GM18520 (cell line): ENCODE measurements around the gene DRC1.

ENCODE experiments used
- ATAC-seq: cut with Tn5 transposase; IDR thresholded peaks from one replicate; pipeline ENCODE4 v1.9.1; 2021; ENCODE audit not compliant: unreplicated experiment

Gene DRC1

GRCh38 chr2:26489213-26489850 is 87.6 kb downstream of the DRC1 start:
- ATAC-seq = no peak

DNA sequence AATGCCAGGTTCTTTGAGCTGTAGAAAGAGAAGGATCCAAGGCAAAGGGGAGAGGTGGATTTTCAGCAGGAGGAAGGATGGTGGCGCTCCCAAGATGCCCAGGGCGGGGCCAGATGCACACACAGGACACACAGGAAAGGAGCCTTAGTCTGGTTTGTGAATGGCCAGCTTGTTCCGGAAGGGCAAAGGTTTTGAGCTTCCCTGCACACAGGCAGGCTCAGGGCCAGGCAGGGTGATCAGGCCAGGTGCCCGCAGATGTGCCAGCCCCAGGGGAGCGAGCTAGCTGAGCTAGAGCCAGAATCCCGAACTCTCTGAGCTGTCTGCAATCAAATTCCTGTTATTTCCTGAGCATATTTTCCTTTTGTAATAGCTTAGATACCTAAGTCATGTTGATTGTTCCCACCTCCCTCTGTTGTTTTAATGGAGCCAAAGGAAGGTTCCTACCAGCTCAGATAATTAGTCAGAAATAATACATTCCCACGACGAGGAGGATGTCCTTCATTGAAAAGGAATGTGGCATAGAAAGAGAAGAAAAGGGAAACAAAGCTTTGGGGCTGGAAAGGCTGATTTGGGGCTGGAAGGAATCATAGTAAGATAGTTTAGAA is 89.9 kb downstream of the DRC1 start:
- ATAC-seq = no peak

- ATAC-seq = no peak
These were observed 91.2 kb downstream of the DRC1 start for GRCh38 chr2:26492749-26493515.

DNA sequence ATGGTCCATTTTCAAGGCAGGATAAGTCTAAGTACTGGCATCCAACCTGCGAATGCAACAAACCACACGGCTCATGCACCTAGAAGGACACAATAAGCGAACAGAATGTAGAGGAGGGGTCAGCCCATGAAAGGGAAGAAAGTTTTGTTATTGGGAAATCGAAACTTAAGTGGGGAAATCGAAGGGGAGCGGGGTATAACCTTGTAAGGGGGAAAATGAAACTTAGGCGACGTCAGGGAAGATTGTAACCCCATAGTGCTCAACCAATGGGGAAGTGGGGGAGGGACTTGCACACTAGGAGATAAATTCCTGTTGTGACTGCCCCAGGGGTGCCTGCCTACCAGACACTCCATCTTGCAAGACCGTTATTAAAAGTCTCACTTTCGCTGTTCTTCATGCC is 91.8 kb downstream of the DRC1 start:
- no peak for ATAC-seq

DNA sequence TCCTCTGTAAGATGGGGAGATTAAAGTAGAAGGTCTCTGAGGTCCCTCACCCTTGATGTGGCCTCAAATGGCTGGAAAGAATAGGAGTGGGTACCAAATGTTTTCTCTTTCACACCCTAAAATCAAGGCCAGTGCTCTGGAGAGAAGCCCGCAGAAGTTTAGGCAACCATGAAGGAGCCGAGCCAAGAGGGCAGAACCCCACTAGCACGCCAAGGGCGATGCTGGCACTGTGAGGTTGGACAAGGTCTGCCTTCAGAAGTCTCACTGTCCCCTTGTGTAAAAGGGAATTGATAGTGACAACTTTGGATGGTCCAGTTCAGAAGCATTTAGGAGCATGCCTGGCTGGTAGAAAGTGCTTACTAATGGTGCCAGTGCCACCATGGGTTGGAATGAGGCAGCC is 92.5 kb downstream of the DRC1 start:
- no peak for ATAC-seq

DNA sequence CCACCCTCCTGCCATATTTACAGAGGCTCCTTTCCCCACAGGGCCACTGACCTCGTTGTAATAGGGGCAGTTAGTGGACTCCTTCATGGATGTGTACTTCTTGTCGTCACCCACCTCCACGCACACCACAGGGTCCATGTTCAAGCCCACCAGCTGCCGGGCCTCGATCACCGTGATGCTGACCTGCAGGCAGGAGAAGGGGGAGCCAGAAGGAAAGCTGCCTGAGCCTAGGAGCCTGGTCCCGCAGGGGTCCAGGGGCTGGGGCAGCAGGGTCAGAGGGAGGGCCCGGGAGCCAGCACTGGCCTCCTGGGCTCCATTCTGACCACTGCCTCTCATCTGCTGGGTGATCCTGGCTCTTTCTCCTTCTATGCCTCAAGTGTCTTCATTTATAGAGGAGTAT is 93.2 kb downstream of the DRC1 start:
- ATAC-seq = no peak

DNA sequence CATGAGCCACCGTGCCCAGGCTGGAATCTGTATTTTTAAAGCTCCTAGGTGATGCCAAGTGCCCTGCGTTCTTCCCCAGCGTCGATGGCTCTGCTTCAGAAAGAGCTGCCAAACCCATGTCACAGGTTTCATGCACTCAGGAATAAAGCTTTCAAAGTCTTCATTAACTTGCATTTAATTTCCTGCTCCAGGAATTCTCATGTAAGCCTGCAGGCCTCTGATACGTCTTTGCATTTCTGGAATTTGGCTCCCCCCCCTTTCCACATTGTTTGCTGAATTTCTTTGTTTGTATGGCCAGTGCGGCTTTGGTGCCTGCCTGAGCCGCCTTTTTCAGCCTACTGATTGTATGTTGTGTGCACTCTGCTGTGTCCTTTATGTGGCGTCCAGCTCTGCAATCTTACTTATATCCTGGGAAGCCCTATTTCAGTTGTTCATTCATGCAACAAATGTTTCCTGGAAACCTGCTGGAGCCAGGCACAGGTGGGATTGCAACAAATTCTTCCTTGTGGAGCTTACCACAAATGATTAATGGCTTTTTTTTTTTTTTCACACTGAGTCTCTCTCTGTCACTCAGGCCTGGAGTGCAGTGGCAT is 94.1 kb downstream of the DRC1 start:
- no peak for ATAC-seq

DNA sequence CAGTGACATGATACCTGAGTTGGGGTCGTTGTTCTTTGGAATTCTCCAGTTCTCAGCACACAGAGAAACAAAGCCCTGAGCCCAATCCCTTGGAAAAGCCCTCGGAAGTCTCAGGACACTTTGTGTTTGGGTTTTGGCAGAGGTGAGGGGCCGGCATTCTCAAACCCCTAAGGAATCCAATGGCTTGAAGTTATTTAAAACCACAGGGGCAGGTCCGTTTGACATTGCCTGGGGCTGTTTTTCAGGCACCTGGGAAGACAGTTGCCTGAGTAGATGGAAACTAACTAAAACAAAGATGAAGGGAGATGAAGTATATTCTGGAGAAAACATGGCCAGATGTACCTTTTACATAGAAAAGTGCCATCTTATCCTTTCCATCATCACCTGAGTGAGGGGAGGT is 98.7 kb downstream of the DRC1 start:
- ATAC-seq = no peak

DNA sequence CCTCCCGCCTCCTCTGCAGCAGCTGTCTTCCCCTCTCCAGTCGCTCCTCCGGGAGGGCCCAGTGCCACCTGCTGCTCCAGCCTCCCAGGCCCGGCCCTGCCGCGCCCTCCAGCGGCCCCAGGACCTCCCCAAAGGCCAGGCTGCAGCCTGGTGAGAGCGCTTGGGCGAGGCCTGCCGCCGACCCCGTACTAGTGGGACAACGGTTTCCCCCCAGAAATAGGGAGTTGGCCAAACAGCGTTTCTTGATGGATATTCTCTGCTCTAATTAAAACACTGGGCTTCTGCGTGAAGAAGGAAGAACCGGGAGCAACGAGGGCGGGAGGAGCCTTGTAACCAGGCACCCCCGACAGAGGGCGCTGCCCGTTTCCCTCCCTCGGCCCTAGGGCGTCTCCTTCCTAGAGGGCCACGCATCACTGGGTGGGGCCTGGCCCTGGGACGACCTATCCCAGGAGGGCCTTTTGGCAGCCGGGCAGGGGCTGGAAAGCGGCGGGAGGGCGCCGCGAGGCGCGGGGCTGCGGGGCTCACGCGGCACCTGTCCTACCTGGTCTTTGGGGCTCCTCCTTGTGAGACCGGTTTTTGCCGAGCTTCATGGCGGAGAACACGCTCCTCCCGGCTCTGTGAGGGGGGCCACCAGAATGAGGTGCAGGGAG is 101.6 kb downstream of the DRC1 start:
- no peak for ATAC-seq

GRCh38 chr2:26504002-26504401 is 102.3 kb downstream of the DRC1 start:
- ATAC-seq = no peak

DNA sequence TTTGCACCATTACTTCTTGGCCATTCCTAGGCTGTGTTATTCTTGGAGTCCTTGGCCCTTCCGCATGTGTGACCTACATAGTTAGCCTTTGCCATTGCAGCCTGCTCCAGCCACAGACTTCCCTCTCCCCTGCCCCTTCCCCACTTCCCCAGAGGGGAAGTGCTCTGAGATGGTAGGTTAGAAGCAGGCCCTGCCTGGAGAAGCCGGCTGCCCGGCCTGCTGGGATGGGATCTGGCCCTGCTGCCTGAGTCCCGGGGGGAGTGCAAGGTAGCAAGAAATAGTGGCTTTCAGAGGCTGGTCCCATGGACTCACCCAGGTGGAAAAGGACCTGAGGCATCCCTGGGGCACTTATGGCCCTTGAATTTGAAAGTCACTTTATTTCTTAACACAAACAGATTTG is 104.6 kb downstream of the DRC1 start:
- ATAC-seq = no peak
